Suppressor macrophage treated with lipopolysaccharide for 4 hours (primary cell): ENCODE data around the gene IL18.
A peak's percentile ranks its signal among the peaks of the same experiment; 100 is the strongest.
"Not testable (repeated sequence)": the region's sequence is repeated elsewhere in the genome, so short reads cannot be mapped to it uniquely, and the experiment has no call there.

ENCODE experiments used
- DNase-seq: peaks from one replicate; pipeline ENCODE4 v3.0.0-alpha.2; 2020

Gene IL18

GRCh38 chr11:112167145-112167544, 3.3 kb upstream of the IL18 start, which contains the start of gene TEX12:
TSS of gene TEX12 (plus strand) at chr11:112167372. CDS start at chr11:112169269, 1,897 bp downstream.
- no peak for DNase-seq

GRCh38 chr11:112166562-112166961, 2.7 kb upstream of the IL18 start:
- DNase-seq, result no peak

DNA sequence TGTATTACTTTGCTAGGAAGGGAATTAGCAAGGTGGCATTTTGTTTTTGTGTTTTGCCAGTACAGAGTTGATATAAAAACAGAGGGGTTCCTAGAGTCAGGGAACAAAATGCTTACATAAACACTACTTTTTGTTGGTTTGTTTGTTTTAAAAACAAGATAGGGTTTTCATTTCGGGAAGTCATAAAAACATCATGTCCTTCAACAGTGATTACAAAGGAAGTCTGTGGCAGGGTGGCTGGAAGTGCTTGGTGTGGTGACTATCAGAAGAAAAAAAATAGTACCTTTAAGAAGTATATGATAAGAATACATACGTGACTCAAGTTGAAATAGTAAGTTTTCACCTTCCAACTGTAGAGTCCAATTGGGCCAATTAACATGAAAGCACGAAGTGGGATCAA, 1.2 kb upstream of the IL18 start:
- no peak for DNase-seq

DNA sequence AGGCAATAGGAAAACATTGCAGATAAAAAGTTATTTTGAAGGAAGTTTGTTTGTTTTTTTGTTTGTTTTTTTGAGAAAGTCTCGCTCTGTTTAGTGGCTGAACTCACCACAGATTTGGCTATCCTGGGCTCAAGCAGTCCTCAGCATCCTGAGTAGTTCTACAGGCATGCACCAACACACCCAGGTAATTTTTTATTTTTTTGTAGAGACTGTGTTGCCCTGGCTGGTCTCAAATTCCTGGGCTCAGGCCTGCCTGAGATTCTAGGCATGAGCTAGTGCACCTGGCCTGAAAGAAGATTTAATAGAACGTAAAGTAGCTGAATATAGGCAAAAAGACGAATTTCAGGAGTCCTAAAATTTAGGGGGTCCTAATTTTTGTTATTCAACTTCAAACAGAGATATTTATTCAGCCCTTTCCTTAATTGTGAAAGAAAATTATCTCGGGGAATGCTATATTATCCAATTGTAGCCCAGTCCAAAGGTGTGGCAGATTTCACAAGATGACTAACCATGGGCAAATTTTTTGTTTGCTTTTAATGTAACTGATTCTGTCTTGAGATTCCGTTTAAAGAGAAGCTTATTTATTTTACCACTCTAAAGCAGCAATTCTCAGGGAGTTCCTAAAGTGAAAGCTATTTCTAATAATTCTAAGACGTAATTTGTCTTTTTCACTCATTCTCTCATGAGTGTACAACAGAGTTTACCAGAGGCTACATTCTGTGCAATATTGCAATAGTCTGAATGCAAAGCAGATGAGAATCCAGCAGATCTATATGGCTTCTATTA, 940 bp downstream of the IL18 start:
- peak; percentile 43 for DNase-seq

GRCh38 chr11:112162200-112162599, 1.7 kb downstream of the IL18 start:
- not testable (repeated sequence) for DNase-seq

DNA sequence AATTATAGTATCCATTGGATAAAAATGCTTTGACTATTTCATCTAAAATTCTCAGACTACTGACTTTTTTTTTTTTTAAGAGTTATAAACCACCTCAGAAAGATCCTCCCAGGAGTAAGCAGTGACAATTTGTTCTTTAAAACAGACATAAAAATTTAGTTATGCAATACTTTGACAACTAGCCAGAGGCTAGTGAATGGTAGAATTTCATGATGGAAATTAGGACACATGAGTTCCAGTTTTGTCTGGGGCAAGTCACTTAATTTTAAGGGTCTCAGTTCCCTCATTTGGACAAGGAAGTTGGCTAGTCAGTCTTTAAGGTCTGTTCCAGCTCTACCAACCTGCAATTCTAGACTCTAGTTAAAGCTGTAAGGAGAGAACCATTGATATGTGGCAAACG, 2.9 kb downstream of the IL18 start:
- peak; percentile 59 for DNase-seq

DNA sequence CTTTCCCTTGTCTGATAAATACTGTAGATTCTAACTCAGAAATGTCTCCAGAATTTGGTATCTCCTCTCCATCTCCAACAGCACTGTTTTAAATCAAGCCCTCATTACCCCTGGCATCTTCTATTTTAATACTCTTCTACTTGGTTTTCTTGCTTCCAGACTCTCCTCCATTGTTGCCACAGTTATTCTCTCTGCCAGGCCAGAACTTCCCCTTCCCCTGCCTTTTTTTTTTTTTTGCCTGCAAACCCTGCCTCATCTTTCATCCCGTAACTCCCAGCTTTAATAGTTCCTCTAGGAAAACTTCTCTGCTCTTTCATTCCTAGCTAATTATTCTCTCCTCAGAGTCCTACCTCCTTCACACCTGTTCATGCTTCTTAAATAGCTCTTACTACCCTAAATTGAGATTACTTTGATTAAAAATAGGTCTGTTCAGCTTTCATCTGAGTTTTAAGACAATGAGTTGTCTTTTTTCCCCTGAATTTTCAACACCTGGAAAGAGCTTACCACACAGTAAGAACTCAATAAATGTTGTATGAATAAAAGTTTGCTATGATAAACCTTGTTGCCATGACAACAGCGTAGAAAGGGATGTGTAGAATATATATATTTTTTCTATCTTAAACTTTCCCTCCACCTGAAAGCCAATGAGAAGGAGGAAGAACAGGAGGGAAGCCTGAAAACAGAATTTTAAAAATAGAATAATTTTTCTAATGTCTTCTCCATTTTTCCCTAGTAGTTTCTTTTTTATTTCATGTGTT, 3.6 kb downstream of the IL18 start:
- DNase-seq, result peak; percentile 27

DNA sequence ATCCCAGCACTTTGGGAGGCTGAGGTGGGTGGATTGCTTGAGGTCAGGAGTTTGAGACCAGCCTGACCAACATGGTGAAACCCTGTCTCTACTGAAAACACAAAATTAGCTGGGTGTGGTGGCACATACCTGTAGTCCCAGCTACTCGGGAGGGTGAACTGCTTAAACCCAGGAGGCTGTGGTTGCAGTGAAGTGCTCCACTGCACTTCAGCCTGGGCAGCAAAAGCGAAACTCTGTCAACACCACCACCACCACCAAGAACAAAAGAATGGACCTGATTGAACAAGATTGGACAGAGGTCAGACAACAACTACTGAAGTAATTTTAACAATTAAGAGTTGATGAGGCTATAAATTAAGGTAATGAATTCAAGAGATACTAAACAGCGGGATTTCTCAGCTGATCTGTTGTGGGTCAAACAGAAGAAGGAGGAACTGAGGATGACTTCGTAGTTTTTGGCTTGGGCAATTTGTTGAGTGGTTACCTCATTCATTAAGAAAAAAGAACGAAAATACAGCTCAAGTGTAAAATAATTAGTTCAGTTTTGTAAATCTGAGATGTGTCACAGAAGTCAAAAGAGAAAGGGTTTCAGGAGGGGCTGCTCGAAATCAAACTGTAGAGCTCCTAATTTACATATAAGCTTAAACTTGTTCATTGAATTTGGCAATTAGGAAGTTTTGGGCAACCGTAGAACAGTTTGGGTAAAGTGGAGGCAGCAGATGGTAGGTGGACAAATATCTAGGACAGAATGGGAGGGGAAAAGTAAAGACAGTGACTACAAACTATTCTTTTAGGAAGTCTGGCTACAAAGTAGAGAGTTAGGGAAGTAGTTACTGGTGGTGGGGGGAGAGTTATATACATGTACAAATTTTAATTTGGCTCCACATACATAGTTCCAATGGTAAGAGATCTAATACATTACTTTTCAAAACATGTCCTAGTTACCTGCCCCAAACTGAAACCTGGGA, 4.5 kb downstream of the IL18 start:
- peak; percentile 73 for DNase-seq

DNA sequence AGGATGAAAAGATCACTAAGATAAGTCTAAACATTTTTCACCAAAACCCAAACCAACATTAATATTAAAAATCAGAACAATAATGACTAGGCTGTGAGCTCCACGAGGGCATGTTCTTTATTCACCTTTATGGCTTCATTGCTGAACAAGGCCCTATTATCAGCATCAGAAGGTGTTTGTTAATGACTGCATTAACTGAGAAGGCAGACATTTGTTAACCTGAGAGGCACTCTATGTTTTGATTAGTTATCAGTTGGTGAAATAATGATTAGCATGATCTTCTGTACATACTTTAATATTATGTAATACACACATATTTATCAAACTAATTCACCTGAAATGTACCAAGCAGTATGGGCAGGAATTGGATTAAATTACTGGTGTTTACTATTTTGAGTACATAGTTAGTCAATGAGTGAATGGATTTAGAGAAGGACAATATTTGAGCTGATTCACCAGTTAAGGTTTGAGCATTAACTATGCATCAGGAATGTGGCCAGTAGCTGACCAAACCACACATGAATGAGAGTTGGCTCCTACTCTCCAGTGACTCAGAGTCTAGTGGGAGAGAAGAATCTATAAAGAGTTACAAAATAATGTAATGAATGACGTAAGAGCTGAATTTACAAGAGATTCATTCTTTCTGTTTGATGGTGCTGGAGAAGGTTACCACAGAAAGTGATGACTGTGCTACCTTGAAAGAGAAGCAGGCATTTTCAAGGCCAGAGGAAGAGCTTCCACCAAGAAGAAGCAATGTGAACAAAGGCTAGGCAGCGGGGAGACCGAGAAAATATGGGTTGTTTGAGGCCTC, 6.7 kb downstream of the IL18 start:
- DNase-seq, result peak; percentile 96

DNA sequence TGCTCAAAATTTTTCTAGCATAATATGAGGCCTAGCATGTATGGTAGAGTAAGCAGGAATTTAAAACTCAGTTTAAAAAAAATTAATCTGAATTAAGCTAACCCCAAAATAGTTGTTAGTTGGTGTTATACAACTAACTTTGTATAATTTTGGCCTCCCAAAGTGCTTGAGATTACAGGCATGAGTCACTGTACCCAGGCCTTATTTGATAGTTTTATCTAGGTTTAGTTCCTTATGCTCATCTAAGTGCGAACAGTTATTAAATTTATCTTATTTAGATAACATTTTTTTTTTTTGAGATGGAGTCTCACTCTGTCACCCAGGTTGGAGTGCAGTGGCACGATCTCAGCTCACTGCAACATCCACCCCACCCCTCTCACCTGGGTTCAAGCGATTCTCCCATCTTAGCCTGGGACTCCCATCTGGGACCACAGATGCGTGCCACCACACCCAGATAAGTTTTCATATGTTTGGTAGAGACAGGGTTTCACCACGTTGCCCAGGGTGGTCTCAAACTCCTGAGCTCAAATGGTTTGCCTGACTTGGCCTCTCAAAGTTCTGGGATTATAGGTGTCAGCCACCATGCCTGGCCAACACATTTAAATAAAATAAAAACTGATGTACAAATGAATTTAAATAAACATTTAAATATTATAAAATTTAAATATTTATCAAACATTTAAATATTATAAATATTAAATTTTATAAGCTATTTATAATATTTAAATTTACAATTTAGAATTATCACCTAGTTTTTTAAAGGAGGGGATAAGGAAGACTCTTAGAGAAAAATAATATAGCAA, 7.5 kb downstream of the IL18 start:
- DNase-seq, result no peak

- no peak for DNase-seq
Measured at GRCh38 chr11:112150517-112150916, 13.4 kb downstream of the IL18 start.

DNA sequence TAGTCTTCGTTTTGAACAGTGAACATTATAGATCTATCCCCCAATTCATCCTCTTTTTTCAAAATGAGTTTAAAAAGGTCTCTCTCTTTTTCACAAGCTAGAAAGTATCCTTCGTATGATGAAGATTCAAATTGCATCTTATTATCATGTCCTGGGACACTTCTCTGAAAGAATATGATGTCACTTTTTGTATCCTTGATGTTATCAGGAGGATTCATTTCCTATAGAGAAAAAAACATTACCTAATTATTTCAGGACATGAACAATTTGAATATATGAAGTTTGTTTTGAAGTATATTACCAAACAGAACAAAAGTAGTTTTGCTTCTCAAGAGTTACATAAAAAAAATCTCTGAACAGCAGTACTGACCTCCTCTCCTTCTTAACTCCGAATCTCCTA, 20.3 kb downstream of the IL18 start:
- DNase-seq, result no peak

- DNase-seq, result no peak
Measured at GRCh38 chr11:112134473-112134872, 29.4 kb downstream of the IL18 start.

GRCh38 chr11:112132737-112133136, 31.2 kb downstream of the IL18 start:
- DNase-seq, result no peak

DNA sequence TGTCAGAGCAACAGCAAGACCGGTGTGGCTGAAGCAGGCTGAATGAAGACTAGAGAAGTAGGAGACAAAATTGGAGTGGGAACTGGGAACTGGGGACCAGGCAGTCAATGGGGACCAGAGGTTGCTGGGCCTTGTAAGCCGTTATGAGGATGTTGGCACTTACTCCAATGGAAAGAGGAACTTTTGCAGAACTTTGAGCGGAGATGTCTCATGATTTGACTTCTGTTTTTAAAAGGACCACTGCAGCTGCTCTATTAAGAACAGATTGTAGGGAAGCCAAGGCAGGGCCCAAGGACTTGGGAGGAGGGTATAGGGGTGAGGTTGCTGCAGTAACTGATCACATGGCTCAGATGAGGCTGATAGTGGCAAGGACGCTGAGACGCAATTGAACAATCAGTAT, 34.2 kb downstream of the IL18 start:
- DNase-seq, result peak; percentile 79

DNA sequence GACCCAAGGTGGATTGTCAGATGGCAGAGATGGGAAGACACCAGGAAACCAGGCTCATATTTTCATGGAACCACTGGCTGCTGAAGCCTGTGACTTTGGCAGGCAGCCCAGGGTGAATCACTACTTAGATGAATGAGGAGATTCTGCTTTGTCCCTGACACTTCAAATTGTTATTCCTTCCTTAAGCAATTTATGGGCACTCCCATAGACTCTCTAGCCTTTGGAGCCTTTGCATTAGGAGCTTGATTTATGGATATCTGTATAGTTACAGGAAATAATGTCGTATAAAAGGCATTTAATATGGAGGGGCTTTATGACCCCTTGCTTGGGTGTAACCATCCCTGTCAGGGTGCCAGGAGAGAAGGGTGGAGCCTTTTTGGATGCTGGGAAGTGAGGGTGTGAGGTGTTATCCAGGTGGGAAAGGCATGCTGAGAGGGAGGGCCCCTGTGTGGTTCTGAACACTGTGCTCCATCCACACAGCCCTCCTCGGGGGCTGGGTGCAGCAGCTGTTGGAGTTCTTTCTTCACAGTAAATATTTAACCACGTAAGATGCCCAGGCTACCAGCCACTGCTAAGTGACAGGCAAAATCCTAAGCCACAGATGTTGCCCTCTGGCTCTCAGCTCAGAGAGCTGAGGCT, 35.3 kb downstream of the IL18 start:
- DNase-seq, result peak; percentile 62

DNA sequence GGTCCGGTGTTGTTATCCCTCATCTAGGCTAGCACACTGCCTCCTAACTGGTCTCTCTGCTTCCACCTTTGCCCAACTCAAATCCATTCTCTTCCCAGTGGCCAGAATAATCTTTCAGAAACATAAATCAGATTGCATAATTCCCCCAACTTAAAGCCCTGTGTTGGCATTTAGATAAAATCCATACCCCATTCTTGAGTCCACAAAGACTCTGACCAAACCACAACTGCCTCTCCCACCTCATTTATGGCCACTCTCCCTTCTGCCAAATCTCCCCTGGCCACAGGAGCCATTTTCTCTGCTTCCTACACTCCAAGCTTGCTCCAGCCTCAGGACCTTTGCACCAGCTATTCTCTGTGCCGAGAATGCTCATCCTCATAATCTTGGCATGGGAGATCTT, 36.8 kb downstream of the IL18 start:
- DNase-seq, result no peak

DNA sequence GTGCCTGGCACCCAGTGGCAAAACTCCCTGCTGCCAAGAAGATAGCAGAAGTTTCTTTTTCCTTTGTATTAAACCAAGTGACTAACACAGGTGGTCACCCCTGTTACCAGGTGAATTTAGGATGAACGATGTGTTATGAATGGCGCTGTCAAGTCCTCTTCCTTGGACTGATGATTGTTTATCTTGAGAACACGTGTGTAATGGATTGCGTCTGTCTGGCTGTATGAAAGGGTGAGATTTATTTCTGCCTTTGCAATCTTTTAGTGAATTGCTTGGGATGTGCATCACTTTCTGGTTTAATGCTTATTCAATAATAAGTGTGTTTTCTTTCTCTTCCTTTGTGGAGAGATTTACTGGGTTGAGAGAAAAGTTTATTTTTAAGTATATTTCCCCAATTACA, 40.8 kb downstream of the IL18 start:
- DNase-seq, result no peak

GRCh38 chr11:112121981-112122615, 41.8 kb downstream of the IL18 start:
- DNase-seq, result peak; percentile 82

GRCh38 chr11:112118176-112118575, 45.7 kb downstream of the IL18 start:
- DNase-seq, result no peak
